IPS-11a (cell line): ENCODE measurements around the gene RABEP1.
"Not testable (repeated sequence)": the region's sequence is repeated elsewhere in the genome, so short reads cannot be mapped to it uniquely, and the experiment has no call there.

ENCODE experiments used
- H3K4me3 ChIP-seq: one replicate; pipeline ENCODE4 v1.5.1; 2013; ENCODE audit warnings: low read depth, low read length, control low read depth

The RABEP1 gene, protein sequence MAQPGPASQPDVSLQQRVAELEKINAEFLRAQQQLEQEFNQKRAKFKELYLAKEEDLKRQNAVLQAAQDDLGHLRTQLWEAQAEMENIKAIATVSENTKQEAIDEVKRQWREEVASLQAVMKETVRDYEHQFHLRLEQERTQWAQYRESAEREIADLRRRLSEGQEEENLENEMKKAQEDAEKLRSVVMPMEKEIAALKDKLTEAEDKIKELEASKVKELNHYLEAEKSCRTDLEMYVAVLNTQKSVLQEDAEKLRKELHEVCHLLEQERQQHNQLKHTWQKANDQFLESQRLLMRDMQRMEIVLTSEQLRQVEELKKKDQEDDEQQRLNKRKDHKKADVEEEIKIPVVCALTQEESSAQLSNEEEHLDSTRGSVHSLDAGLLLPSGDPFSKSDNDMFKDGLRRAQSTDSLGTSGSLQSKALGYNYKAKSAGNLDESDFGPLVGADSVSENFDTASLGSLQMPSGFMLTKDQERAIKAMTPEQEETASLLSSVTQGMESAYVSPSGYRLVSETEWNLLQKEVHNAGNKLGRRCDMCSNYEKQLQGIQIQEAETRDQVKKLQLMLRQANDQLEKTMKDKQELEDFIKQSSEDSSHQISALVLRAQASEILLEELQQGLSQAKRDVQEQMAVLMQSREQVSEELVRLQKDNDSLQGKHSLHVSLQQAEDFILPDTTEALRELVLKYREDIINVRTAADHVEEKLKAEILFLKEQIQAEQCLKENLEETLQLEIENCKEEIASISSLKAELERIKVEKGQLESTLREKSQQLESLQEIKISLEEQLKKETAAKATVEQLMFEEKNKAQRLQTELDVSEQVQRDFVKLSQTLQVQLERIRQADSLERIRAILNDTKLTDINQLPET

DNA sequence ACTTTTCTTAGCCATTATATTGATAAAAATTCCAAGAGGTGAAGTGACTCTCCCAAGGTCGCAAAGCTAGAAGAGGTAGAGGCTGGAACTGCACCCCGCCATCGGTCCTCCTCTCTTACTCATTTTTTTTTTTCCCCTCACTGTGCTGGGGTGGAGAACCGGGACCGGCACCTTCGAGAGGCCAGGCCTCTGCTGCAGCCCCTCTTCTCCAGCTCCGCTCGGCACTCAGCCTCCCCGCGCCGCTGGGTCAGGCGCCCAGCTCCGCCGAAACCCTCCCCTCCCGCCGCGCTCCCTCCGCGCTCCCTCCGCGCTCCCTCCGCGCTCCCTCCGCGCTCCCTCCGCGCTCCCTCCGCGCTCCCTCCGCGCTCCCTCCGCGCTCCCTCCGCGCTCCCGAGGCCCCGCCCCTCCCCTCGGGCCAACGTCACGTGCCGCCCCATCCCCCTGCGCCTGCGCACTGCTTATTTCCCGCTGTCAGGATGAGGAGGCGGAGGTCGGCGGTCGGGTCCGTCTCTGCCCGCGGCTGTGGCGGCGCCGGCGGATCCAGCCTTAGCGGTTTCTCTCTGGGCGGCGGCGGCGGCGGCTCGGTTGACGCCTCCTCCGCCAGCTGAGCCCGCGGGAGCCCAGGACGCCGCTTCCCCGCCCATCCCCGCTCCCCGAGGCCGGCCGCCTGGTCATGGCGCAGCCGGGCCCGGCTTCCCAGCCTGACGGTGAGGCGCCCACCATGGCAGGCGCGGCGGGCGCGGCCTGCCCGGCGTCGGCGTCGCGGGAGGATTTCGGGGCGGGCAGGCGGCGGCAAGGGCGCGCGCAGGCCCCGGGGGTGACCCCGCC, at the start of gene RABEP1:
Gene RABEP1 (plus strand): TSS at position 471 of the 828 bp plus-strand sequence. CDS start 203 bp downstream, at position 674.
- H3K4me3 ChIP-seq: peak within 1 kb of the TSS; percentile 74

DNA sequence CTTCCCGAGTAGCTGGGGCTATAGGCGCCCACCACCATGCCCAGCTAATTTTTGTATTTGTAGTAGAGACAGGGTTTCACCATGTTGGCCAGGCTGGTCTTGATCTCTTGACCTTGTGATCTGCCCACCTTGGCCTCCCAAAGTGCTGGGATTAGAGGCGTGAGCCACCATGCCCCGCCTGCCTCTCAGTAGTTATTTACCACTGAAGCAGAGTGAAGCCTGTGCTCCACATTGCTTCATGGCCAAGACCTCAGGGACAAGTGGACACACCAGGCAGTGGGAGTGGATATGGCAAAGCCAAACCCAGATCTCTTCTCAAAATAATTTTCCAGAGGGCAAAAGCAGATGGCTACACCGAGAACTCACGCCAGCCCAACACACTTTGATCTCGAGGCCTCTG, 48.6 kb upstream of the RABEP1 start:
- not testable (repeated sequence) for H3K4me3 ChIP-seq

- H3K4me3 ChIP-seq: no peak within 1 kb of the TSS
Measured at GRCh38 chr17:5234645-5235576, 47.2 kb upstream of the RABEP1 start, which contains the start of gene SCIMP. TSS of gene SCIMP (minus strand) at chr17:5234860. CDS start at chr17:5234755, 105 bp downstream.

DNA sequence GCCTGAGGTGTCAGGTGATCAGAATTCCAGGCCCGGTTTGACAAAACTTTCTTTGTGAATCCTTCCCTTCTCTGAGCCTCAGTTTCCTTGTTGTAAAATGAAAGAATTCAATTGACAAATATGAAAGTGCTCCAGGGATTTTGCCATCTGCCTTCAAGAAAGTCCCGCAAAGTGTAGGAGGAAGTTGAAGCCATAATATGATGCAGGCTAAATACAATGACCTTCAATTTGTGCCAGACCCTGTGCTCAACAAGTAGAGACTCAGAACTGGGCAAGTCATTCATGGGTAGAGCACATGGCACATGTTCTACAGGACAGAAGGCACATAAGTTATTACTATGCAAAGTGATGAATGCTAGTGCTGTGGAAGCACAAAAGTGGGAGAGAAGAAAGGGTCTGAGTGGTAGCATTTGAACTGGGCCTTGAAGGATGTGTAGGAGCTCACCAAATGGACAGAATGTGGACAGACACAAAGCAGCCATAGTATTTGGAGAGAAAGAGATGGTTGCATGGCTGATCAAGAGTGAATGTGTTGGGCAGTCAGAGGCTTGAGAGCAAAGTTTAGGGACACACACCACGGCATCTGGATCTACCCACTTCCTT, 45.0 kb upstream of the RABEP1 start:
- no peak overlapping the region for H3K4me3 ChIP-seq

DNA sequence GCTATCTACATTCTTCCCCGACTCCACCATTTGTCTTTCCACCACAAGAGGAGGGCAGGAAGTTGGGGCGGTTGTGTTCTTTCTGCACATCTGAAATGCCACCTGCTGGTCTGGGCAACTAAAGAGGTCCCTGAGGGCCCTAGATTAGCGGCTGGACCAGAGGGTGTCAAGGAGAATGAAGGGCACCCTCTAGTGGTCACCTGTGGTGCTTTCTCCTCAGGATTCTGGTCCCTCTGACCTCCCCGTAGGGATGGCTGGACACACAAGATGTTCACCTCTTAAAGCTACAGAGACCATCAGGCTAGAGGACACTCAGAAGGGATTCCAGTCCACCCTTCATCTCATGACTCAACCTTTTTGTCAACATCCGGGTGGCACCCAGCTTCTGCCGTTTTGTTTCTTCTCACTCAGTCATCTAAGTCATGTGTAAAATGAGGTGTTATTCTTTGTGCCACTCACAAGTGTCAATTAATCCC, 44.5 kb upstream of the RABEP1 start:
- no peak overlapping the region for H3K4me3 ChIP-seq

- H3K4me3 ChIP-seq: no peak overlapping the region
Measured at GRCh38 chr17:5238333-5238732, 43.8 kb upstream of the RABEP1 start.

- H3K4me3 ChIP-seq: not testable (repeated sequence)
Measured at GRCh38 chr17:5239769-5240168, 42.3 kb upstream of the RABEP1 start.

GRCh38 chr17:5241861-5242671, 40.0 kb upstream of the RABEP1 start:
- H3K4me3 ChIP-seq: no peak overlapping the region

- H3K4me3 ChIP-seq: no peak overlapping the region
Measured at GRCh38 chr17:5247621-5248020, 34.5 kb upstream of the RABEP1 start.

- H3K4me3 ChIP-seq: no peak overlapping the region
Measured at GRCh38 chr17:5248821-5249479, 33.1 kb upstream of the RABEP1 start.

DNA sequence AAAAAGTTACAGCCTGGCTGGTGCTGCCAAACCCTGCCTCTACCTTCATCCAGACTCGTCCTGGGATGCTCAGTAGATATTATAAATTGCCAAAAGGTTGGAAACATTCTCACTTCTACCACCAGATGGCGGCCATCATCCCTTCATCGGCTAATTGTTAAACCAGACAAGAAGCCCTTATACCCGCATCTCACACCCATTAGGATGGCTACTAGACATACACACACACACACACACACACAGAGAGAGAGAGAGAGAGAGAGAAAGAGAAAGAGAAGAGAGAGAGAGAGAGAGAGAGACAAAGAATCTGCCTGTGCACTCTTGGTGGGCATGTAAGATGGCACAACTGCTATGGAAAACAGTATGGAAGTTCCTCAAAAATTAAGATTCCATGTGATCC, 32.5 kb upstream of the RABEP1 start:
- H3K4me3 ChIP-seq: no peak overlapping the region

GRCh38 chr17:5254414-5254813, 27.7 kb upstream of the RABEP1 start:
- H3K4me3 ChIP-seq: no peak overlapping the region

DNA sequence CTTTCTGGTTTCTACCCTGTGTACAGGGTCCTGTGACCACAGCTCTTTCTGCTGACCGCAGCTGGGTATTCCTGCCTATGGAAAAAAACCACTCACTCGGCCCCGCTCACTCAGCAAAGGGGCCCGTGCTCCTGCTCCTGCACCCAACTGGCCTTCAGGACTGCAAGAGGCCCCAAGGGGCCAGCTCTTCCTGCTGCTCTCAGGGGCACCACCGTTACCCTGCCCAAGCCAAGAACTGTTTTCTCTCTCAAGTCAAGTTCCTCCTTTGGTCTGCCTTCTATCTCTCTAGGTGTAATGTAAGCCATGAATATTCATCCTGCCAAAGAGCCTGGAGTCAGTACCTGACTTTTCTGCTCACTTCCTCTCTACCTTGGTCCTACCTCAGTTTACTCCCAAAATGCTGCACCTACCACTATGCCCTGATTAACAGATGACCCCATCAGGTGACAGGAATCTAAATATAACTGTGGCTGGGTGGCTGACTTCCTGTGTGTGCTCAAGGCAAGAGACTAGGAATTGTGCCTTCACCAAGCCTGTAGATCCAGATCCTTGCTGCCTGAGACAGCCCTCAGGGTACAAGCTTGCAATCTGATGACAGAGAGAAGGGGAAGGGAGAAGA, 27.1 kb upstream of the RABEP1 start:
- no peak overlapping the region for H3K4me3 ChIP-seq

DNA sequence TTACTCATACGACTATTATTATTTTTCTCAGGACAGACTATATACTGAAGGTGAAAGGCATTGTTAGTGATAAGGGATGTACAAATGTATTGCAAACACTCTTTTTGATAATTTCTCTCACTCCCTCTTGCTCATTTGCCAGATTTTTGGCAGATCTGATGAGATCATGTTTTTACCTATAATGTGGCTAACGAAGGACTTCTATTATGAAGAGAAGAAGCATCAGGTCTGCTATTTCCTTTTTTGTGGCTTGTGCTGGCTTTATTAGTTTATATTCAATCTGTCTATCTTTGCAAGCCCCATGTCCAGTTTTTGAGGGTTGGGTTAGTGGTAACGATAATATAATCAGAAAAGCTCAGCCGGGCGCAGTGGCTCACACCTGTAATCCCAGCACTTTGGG, 25.0 kb upstream of the RABEP1 start:
- H3K4me3 ChIP-seq: no peak overlapping the region

DNA sequence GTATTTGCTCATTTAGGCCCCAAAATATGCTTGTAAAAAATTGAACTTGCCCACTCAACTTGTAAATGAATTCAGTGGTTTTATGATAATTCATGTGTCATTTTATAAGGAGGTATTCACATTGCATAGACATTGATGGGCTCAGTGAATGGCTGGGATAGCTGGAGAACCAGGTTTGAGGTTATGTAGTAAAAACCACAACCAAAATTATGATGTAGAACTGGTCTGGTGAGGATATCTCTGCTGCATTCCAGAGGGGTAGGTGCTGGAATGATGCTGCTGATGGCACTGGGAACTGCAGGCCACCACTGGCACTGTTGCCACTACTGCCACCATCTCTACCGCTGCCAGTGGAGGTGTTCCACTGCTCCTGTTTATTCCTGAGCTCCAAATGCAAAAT, 21.5 kb upstream of the RABEP1 start:
- H3K4me3 ChIP-seq: no peak overlapping the region

DNA sequence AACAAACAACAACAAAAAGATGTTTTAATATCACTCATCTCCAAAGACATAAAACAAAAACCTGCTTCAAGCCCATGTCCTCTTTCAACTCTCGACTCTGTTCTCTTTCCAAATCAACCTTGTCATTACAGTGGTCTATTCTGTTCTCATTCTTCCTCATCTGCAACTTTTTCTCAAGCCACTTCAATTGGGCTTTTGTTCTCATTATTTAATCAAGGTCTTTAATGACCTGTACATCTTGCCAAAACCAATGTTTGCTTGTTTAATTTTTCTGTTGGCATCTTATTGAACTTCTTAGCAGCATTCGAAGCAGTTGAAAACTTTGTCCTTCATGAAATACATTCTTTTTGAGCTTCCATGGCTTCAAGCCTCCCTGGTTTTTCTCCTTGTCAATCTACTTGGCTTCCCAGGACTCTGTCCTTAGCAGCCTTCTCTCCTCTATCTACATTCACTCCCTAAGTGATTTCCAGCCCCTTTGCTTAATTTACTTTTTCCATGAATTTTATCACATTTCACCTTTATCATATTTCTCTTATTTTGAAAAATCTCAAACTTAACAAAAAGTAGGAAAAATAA, 19.6 kb upstream of the RABEP1 start:
- no peak overlapping the region for H3K4me3 ChIP-seq

DNA sequence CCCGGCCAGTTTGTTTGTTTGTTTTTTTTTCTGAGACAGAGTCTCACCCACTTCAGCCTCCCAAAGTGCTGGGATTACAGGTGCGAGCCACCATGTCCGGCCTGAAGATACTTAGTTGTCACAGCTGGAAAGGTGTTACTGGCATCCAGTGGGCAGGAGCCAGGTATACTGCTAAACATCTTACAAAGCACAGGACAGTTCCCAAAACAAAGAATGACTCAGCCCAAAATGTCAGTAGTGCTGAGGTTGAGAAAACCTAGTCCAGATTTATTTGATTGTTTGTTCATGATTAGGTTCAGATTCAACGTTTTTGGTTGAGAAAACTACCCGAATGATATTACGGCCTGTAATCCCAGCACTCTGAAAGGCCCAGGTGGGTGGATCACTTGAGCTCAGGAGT, 18.6 kb upstream of the RABEP1 start:
- no peak overlapping the region for H3K4me3 ChIP-seq
